HG03064 (cell line): ENCODE results near the gene UNC13C.
A peak's percentile ranks its signal among the peaks of the same experiment; 100 is the strongest.
"Not testable (repeated sequence)": the region's sequence is repeated elsewhere in the genome, so short reads cannot be mapped to it uniquely, and the experiment has no call there.

ENCODE experiments used
- ATAC-seq: cut with Tn5 transposase; IDR thresholded peaks from one replicate; pipeline ENCODE4 v1.9.1; 2021; ENCODE audit warnings: low read depth; ENCODE audit not compliant: unreplicated experiment

The UNC13C gene

DNA sequence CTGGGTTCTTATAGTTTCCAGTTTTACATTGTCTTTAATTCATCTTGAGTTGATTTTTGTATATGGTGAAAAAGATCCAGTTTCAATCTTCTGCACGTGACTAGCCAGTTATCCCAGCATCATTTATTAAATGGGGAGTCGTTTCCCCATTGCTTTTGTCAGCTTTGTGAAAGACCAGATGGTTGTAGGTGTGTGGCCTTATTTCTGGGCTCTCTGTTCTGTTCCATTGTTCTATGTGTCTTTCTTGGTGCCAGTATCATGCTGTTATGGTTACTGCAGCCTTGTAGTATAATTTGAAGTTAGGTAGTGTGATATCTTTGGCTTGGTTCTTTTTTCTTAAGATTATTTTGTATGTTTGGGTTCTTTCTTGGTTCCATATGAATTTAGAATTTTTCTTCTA is 432.2 kb downstream of the UNC13C start:
- ATAC-seq = no peak

DNA sequence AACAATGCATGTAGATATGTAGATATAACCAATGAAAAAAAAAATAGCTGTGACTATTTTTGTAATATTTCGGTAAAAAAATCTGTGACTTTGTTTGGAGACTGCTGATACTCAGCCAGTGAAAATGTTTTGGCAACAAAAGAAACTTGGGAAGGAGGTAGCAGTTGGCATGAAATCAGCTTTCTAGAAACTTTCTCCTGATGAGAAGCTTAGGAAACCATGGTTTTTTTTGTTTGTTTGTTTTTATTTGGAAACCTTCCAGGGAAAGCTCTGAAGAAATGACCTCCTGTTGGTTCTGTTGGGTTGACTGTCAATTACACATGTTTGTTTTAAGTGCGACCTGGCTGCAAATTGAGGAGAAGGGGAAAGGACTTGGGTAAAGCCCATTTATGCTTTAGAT is 445.9 kb downstream of the UNC13C start:
- no peak for ATAC-seq

DNA sequence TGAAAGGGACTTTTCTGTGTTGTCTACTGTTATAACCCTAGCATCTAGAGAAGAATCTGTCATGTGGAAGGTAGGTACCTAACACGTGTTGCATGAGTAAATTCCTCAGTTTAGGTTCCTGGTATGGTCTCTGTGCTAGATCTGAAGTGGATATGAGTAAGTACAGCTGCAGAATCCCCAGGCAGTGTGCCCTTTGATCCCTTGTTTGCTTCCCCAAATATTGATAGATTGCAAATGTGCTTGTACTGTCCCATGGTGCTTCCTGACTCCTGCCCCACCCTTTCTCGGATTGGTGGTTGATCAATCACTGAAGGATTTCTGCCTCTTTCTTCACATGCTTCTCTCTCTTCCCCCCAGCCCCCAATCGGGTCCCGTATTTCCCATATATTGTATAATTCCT is 450.4 kb downstream of the UNC13C start:
- no peak for ATAC-seq

DNA sequence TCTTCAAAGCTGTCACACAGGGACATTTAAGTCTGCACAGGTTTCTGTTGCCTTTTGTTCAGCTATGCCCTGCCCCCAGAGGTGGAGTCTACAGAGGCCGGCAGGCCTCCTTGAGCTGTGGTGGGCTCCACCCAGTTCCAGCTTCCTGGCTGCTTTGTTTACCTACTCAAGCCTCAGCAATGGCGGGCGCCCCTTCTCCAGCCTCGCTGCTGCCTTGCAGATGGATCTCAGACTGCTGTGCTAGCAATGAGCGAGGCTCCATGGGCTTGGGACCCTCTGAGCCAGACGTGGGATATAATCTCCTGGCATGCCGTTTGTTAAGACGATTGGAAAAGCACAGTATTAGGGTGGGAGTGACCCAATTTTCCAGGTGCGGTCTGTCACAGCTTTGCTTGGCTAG is 472.0 kb downstream of the UNC13C start:
- not testable (repeated sequence) for ATAC-seq

DNA sequence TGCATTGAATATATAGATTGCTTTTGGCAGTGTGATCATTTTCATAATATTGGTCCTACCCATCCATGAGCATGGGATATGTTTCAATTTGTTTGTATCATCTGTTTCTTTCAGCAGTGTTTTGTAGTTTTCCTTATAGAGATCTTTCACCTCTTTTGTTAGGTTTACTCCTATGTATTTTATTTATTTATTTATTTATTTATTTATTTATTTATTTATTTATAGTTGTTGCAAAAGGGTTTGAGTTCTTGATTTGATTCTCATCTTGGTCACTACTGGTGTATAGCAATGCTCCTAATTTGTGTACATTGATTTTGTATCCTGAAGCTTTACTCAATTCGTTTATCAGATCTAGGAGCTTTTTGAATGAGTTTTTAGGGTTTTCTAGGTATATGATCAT is 478.2 kb downstream of the UNC13C start:
- ATAC-seq = no peak

DNA sequence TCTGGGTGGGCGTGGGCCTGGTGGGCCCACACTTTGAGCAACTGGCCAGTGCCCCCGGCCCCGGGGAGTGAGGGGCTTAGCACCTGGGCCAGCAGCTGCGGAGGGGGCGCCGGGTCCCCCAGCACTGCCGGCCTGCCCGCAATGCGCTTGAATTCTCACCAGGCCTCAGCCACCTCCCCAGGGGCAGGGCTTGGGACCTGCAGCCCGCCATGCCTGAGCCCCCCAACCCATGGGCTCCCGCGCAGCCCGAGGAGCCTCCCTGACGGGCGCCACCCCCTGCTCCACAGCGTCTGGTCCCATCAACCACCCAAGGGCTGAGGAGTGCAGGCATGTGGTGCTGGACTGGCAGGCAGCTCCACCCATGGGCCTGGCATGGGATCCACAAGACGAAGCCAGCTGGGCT is 484.3 kb downstream of the UNC13C start:
- no peak for ATAC-seq

DNA sequence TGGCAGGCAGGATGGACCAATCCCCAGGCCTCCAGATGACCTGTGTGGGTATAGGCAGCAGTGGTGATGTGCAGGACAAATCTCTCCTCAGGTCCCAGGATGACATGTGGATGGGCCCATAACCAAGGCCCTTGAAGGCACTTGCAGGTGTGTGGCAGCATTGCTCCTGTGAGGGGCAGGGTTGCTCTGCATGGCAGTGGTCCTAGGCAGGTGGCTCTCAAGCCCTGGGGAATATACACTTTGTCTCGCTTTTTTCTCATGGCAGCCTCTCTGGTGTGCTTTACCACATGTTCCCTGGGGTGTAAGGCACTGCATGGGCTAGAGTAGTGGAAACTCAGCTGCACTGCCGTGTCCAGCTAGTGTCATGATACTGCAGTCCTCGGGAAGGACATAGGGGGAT is 503.6 kb downstream of the UNC13C start:
- no peak for ATAC-seq

DNA sequence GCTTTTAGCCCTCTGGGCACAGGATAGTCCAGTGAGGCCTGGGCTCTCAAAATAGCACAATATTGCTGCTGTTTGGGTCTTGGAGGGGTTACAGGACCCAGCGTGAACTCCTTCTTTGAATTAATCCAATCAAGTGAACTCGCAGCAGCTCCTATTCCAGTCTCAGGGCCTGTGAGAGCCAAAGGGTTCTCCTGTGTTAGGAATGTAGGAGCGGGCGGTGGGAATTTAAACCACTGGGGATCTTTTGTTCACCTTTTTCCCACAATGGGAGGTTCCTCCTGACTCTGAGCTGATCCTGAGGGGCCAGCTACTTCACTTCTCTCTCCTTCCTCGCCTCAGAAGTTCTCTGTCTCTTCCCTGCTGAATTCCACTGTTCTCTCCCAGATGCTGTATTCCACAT is 504.0 kb downstream of the UNC13C start:
- no peak for ATAC-seq

DNA sequence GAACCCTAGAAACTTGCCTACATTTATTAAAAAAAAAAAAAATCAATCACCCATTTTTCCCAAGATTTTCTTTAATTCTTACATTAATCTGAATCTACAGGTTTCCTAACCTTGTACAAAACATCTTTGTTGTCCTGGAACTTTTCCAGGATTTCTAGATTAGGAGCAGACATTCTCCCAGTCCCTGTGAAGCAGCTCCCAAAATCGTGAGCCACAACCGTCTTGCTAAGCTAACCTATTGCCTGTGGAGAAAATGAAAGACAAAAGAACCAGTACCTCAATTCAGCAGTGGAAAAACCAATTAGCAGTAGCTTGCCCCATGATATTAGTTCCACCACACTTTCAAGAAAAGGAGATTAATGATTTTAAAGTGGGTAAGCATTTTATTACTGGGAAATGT is 522.1 kb downstream of the UNC13C start:
- ATAC-seq = no peak

DNA sequence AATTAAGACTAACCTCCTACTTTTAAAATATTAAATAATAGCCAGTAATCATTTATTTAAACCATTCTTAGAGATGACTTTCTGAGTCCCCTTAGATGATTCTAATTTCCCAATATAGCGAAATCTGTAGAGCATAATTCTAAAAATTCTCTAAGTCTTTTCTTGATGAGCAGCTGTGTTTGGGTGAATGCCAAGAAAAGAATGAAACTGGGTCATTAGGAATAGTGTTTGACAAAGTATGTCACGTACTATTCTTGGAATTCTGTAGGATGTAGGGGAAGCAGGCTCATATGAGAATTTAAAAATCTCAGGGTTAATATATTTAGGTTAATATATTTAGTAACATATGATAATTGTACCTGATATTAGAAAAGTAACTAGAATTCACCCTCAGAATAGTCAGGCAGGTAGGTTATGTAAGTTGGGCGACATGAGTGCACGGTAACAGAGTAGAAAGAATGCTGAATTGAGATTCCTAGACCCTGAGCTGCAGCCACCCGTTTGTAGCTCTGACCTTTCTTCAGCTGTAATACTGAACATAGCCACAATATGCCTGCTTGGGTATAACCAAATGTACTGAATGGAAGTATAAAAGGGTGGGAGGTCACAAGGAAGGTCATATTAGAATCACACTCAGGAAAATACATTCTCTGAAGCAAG is 524.3 kb downstream of the UNC13C start:
- ATAC-seq = no peak

DNA sequence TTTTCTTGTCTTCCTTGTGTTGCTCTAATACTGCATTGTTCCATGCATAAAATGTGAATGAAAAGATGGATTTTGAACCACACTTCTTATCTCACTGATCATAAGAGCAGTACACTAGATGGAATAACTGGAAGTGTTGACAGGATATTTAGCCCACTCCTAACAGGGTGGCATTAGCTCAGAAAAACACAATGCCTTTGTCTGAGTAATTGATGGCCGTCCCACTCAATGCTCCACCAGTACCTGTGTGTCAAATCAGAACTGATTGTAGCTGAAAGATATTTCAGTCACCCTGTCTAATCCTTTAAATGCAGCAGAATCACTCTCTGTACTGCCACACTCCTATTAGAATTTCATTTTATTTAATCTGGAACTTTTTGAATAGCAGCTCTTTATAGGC is 526.5 kb downstream of the UNC13C start:
- no peak for ATAC-seq

DNA sequence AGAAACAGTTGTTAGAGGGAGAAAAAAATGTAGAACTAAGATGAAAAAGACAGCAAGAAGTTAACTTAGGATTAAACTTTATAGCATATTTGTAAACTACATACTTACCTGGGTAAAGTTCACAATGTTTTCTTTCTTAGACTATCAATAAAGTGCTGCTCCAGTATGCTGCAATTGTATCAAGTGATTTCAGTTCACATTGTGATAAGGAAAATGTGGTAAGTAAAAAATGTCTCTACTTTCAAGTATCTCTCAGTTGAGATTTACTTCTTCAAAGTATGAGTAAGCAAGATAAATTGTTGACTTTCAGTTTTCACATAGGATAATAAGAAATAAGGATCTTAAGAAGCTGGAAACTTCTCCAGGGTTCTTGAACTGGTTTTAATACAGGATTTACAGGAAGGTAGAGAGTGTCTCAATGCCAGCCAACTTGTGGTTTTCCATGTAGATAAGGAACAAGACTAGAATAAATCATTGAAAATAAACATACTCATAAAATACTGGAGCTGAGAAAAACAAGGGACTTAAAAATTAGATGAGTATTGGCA is 528.8 kb downstream of the UNC13C start:
- no peak for ATAC-seq

DNA sequence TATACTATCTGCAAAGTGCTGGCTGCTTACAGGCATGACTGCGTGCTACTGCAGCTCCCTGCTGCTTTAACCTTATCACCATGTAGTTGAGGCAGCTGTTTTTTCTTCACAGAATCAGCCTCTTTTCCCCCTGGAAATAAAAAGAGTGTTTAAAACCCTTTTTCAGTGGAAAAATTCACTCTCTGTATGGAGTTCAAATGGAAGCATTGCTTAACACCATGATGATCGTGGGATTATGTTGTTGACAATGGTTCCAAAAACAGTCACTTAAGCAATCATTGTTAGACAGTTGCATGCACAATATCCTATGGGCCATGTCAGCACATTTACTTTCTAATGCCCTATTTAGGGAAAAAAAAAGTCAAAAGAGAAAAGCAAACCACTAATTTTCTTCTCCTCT is 536.4 kb downstream of the UNC13C start:
- no peak for ATAC-seq

DNA sequence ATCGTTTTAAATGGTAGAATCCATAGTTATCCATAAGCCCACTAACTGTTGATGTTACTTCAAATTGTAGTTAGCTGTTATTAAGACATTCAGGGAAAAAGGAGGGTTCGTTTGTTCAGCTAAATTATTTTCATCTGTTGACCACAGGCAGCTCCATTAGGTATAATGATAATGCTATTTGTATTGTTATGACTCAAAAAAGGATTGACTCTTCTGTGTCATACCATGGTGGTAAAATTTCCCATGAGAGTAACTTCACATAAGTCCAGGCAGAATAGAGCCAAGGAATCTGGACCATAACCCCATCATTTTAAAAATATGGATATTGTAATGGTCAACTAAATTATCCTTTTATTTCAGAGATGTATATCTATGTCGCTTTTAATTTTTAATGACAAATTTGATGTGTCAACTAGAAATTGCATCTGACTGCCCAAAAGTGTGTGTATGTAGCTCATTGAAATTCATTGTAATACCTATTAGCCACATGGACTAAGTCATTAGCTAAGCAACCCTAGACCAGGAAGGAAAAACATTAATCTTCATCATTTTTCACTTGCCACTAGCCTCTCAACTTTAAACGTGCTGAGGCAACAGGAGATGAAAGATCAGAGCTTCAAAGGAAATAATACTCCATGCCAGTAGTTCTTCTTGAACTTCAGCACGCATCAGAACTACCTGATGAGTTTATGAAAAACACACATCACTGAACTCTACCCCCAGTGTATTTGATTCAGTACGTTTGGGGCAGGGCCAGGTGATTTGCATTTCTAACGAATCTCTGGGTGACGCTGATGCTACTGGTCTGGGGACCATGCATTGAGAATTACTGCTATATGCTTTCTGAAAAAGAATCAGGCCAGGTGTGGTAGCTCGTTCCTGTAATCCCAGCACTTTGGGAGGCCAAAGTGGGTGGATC is 537.7 kb downstream of the UNC13C start:
- no peak for ATAC-seq

DNA sequence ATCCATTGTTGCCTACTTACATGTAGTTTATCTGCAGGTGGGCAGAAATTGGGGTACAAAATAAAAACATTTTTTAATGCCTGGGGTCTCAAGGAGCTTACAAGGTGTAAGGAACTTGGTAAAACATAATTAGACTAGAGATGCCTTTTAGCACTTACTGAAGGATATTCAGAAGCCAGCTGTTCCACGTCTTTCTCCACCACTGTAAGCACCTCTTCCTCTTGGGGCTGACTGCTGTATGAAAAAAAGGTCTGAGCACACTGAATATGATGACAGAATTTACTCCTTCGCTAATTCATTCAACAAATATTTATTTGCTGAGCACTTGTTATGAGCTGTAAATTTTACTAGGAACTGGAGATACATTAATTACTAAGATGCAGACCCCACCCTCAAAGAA is 539.1 kb downstream of the UNC13C start:
- no peak for ATAC-seq

DNA sequence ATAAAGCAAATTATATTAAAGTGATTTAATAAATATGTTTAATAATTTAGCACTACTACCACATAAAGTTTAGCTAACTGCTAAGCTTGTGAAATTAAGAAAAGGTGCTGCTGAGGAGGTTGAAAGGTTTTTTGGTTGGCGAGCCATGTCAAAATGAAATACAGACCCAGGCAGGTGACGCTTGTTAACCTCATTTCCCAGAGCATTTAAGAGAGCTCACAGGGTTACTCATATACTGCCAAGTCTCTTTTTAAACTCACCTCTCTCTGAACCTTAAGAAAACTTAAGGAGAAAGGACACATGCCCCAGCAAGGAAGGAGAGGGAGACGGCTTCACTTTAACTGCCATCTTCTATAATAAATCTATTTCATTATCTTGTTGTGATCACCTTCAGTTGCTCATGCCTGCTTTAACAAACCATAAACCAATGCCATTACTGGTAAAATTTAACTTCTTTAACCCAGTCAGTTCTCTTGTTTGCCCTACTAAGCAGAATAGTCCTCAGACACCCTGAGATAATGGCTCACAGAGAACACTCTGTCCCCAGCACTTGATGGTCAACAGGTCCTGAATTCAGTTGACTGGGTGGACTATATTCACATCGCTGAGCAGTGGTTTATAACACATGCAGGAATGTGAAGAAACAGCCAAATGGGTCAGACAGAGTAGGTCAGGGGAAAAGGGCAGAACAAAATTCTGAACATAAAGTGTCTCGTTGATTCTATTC is 540.1 kb downstream of the UNC13C start:
- ATAC-seq = no peak

DNA sequence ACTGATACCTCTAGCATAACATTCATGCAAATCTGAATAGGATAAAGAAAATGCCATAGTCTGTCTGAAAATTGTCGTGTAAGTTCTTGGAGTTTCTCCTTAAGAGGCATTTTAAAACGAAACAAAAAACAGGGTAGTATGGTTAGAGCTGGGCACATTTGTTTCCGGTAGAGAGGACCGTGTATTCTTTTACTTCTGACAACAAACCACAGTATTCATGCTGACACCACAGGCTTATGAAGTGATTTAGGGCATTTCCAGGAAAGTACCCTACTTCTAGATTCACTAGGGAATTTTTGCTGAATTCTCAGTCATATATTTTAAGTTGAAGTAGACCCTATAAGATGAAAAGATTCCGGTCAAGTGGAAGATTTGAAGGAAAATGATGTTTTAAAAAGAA is 541.3 kb downstream of the UNC13C start:
- peak; percentile 84 for ATAC-seq

DNA sequence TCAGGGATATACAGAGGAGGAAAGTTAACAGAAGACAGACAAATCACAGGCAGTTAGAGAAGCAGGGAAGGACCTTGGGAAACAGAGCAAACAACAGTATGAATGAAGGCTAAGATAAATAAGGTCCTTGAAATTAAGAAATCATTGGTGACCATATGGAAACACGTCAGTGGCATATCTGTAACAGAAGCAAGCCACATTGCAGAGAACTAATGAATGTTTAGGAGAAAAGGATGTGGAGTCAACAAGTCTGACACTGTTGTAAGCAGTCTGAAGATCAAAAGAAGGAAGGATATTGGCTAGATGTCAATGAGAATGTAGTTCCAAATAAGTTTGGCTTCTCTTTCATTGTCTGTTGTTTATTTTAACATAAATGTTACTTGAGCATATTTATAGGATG is 542.4 kb downstream of the UNC13C start:
- ATAC-seq = no peak

DNA sequence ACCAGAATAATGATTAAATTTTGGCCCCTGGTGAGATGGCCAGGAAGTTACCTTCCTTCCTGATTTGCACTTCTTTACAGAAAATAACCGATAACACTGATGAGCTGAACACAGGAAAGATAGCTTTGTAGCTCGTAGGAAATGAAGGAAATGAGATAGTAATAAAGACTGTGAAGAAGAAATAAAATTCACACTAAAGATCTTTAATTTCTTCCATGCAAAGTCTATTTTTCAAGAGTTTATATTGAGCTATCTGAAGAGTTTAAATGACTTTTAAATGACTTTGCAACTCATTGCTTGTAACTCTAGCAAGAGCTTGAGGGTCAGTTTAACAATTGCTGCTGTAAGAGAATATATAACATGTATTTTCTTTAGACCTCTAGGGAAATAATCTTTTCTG is 543.0 kb downstream of the UNC13C start:
- ATAC-seq = no peak

DNA sequence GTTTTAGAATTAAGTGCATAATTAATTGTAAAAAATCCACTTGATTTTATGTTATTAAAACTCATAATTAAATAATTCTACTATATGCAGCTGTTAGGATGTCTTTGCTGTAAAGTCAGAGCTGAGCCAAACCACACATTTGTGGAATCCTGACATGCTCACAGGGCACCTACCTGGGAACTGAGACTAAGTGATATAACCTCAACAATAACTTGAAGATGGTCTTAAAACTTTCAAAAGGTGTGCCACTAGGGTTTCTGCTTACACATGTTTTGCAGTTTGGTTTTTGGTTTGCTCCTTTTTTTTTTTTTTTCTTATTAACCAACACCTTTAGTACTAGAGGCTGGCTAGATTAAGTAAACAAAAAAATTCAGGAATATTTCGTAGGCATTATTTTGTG is 549.8 kb downstream of the UNC13C start:
- ATAC-seq = no peak

DNA sequence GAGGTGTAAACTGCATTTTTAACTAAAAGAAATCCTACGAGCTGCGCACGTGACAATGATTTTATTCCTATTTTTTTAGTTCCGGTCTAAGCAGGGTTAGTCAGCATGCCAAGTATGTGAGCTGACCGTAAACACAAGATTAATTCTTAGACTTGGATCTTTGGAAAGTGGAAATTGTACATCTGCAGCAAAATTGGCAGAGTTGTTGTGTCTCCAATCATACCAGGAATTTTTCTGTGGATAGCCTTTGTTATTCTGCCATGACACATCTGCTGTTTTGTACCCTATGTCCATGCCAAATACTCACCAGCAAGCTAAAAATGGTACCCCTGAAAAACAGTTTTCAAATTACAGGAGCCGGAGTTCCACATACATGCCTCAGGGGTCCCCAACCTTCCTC is 562.5 kb downstream of the UNC13C start:
- no peak for ATAC-seq
